Measurements from ENCODE around the gene PPP1R13B. TPM values are rescaled to one million over a fixed set of nuclear protein-coding genes. Genes with fewer than 3 reads are reported as not detected.

PPP1R13B gene
- total and polyA plus RNA-seq, 2 experiments from 2014 or later, result 9.4 to 20.2 TPM

DNA sequence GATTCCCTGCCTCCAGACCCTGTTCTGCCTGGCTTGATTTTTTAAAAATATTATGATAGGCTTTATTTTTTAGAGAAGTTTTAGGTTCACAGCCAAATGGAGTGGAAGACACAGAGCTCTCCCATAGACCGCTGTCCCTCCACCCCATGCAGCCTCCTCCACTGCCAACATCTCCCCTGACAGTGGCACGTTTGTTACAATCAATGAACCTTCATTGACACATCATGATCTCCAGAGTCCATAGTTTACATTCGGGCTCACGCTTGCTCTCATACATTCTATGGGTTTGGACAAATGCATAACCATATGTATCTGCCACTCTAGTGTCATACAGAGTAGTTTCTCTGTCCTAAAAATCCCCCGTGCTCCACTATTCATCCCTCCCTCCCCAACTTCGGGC lies 15.9 kb upstream of the PPP1R13B start:
- no peaks in the 10 kb centered on the region for H3K79me2 ChIP-seq
- no peaks in the 10 kb centered on the region for H4K20me1 ChIP-seq (ENCODE audit: insufficient read depth, poor library complexity, severe bottlenecking)
- H3K36me3 ChIP-seq (replicated peaks; ENCODE audit: insufficient read depth, low read depth), result no peaks in the 10 kb centered on the region
- TF ChIP-seq CTCF (IDR thresholded peaks at IDR 0.05; ENCODE audit: poor library complexity) (no peak), EZH2 (IDR thresholded peaks at IDR 0.05; ENCODE audit: borderline replicate concordance) (no peak), EZH2phosphoT487 (IDR thresholded peaks at IDR 0.05; ENCODE audit: low read depth, severe bottlenecking, unreplicated experiment) (no peak)
- no peak for DNase-seq (ENCODE audit: low spot score)
- no peak overlapping the region for H3K4me2 ChIP-seq
- WGBS (ENCODE audit: low lambda C conversion rate, missing lambda C conversion rate), result 82% methylated on average over 6 of the region's 6 CpGs
- no peak overlapping the region for H2AFZ ChIP-seq
- no peak overlapping the region for H3K27ac ChIP-seq
- no peaks in the 10 kb centered on the region for H3K9me2 ChIP-seq (replicated peaks; ENCODE audit: insufficient read depth)
- no peak overlapping the region for H3K4me3 ChIP-seq
- H3K4me1 ChIP-seq (ENCODE audit: insufficient read depth), result no peaks in the 10 kb centered on the region
- no peaks in the 10 kb centered on the region for H3K27me3 ChIP-seq
- H3K9me3 ChIP-seq (ENCODE audit: low read depth), result no peaks in the 10 kb centered on the region

GRCh38 chr14:103862393-103862782 lies 15.0 kb upstream of the PPP1R13B start:
- Histone ChIP-seq H3K79me2 (no peaks in the 10 kb centered on the region), H3K9me3 (ENCODE audit: low read depth) (no peaks in the 10 kb centered on the region), H3K27me3 (no peaks in the 10 kb centered on the region), H3K4me2 (no peak overlapping the region), H2AFZ (no peak overlapping the region), H3K4me1 (ENCODE audit: insufficient read depth) (no peaks in the 10 kb centered on the region), H4K20me1 (ENCODE audit: insufficient read depth, poor library complexity, severe bottlenecking) (no peaks in the 10 kb centered on the region), H3K36me3 (replicated peaks; ENCODE audit: insufficient read depth, low read depth) (no peaks in the 10 kb centered on the region), H3K9me2 (replicated peaks; ENCODE audit: insufficient read depth) (no peaks in the 10 kb centered on the region), H3K4me3 (no peak overlapping the region), H3K27ac (no peak overlapping the region)
- TF ChIP-seq EZH2phosphoT487 (IDR thresholded peaks at IDR 0.05; ENCODE audit: low read depth, severe bottlenecking, unreplicated experiment), result no peak
- TF ChIP-seq CTCF (IDR thresholded peaks at IDR 0.05; ENCODE audit: poor library complexity), result no peak
- TF ChIP-seq EZH2 (IDR thresholded peaks at IDR 0.05; ENCODE audit: borderline replicate concordance), result no peak
- DNase-seq (ENCODE audit: low spot score), result no peak
- 90% methylated on average over 7 of the region's 7 CpGs for WGBS (ENCODE audit: low lambda C conversion rate, missing lambda C conversion rate)

DNA sequence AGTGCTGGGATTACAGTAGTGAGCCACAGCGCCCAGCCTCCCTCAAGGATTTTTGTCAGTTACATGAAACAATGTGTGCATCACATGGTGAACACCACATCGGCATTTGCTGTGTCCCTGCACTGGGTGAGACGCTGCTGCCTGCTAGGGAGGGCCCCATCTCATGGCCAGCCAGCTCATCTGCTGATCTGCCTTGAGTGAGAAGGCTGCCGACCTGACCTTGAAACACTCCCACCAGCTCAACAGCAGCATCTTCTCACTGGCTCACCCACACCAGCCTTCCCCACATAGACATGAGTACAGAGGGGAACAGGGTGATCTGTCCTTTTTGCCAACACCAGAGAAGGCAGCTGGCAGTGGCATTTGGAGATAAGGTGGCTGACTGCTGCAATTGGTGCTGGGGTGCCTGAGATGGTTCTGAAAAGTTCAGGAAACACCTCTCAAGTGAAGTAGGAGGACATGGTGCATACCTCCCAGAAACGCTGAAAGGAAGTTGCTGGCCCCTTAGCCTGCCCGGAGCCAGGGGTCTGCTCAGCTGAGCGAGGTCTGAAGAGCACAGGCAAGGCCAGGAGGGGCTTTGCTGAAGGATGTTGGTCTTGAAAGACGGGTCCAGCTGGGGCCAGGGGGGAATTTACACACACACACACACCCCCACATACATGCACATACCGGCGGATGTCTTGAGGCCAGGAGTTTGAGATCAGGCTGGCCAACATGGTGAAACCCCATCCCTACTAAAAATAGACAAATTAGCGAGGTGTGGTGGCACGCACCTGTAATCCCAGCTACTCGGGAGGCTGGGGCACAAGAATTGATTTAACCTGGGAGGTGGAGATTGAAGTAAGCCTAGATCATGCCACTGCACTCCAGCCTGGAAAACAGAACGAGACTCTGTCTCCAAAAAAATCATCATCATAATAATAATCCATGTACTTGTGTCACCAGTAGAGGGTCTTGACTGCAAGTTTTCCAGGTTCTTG lies 14.3 kb upstream of the PPP1R13B start:
- H4K20me1 ChIP-seq (ENCODE audit: insufficient read depth, poor library complexity, severe bottlenecking), result no peaks in the 10 kb centered on the region
- H3K36me3 ChIP-seq (replicated peaks; ENCODE audit: insufficient read depth, low read depth), result no peaks in the 10 kb centered on the region
- H3K27me3 ChIP-seq, result no peaks in the 10 kb centered on the region
- no peaks in the 10 kb centered on the region for H3K9me3 ChIP-seq (ENCODE audit: low read depth)
- no peaks in the 10 kb centered on the region for H3K4me1 ChIP-seq (ENCODE audit: insufficient read depth)
- H3K79me2 ChIP-seq, result no peaks in the 10 kb centered on the region
- no peaks in the 10 kb centered on the region for H3K9me2 ChIP-seq (replicated peaks; ENCODE audit: insufficient read depth)
- DNase-seq (ENCODE audit: low spot score), result no peak
- H3K4me3 ChIP-seq, result no peak overlapping the region
- no peak overlapping the region for H3K27ac ChIP-seq
- no peak overlapping the region for H2AFZ ChIP-seq
- 78% methylated on average over 14 of the region's 14 CpGs for WGBS (ENCODE audit: low lambda C conversion rate, missing lambda C conversion rate)
- TF ChIP-seq CTCF (IDR thresholded peaks at IDR 0.05; ENCODE audit: poor library complexity) (no peak), EZH2 (IDR thresholded peaks at IDR 0.05; ENCODE audit: borderline replicate concordance) (no peak), EZH2phosphoT487 (IDR thresholded peaks at IDR 0.05; ENCODE audit: low read depth, severe bottlenecking, unreplicated experiment) (no peak)
- H3K4me2 ChIP-seq, result no peak overlapping the region
